Gastrocnemius medialis (tissue), 4 donors: ENCODE measurements around the gene RERE. TPM values are rescaled to one million over a fixed set of nuclear protein-coding genes. Genes with fewer than 3 reads are reported as not detected.
A peak's percentile ranks its signal among the peaks of the same experiment; 100 is the strongest.

Experiments used
- ATAC-seq, 2 donors: fragments of 150-250 bp; one replicate each; pipeline ENCODE4 v1.9.1; 2016
- DNase-seq, 2 donors: peaks; one replicate each; pipeline ENCODE4 v3.0.0-alpha.2; 2019
- H3K27ac ChIP-seq, 4 donors: fragments of 200-600 bp; sonication (generic); 1 replicate in 1 of 4; 2 replicates in 3 of 4; pipeline ENCODE4 v1.5.1; 2016 to 2018; ENCODE audit warnings: mild to moderate bottlenecking in 2 of 4, moderate library complexity in 1 of 4
- H3K27me3 ChIP-seq, 3 donors: fragments of 200-600 bp; sonication (generic) in 2 of 3; 1 replicate in 1 of 3; 2 replicates in 2 of 3; pipeline versions ENCODE4 v1.5.1 to v1.6.0; 2016 to 2019; ENCODE audit warnings: mild to moderate bottlenecking in 1 of 3, moderate library complexity in 1 of 3
- H3K36me3 ChIP-seq, 2 donors: fragments of 200-600 bp; sonication (generic) in 1 of 2; one replicate each; pipeline ENCODE4 v1.5.1; 2017 to 2018
- H3K4me1 ChIP-seq, 2 donors: fragments of 200-600 bp; sonication (generic) in 1 of 2; one replicate each; pipeline ENCODE4 v1.5.1; 2016 to 2017; ENCODE audit warnings: mild to moderate bottlenecking in 2 of 2
- H3K4me3 ChIP-seq, 4 donors: fragments of 200-600 bp; sonication (generic) in 3 of 4; 1 replicate in 1 of 4; 2 replicates in 3 of 4; pipeline ENCODE4 v1.5.1; 2016 to 2019; ENCODE audit warnings: mild to moderate bottlenecking in 2 of 4
- H3K9me3 ChIP-seq, 3 donors: fragments of 200-600 bp; sonication (generic) in 2 of 3; 1 replicate in 1 of 3; 2 replicates in 2 of 3; pipeline ENCODE4 v1.5.1; 2016 to 2019
- CTCF ChIP-seq, 5 experiments: fragments of 450-650 bp in 3 of 5; fragments of 200-600 bp in 2 of 5; sonication (generic) in 2 of 5; IDR thresholded peaks in 4 of 5; conservative IDR thresholded peaks in 1 of 5; 1 replicate in 4 of 5; 2 replicates in 1 of 5; pipeline ENCODE4 v1.5.1; 2016 to 2019; ENCODE audit warnings: antibody characterized with exemption in 5 of 5, mild to moderate bottlenecking in 3 of 5, moderate library complexity in 3 of 5
- POLR2A ChIP-seq, 2 donors: fragments of 450-650 bp; IDR thresholded peaks; one replicate each; pipeline ENCODE4 v1.6.1; 2017; ENCODE audit warnings: antibody characterized with exemption in 2 of 2, mild to moderate bottlenecking in 2 of 2, moderate library complexity in 2 of 2
- in situ Hi-C, 4 donors: fragments of 200-750 bp; cut with MboI; loops; one replicate each; pipeline versions ENCODE4 v1.15.0 to v1.8.0; 2017; ENCODE audit warnings: low sequenced_read_pairs in 4 of 4
- intact Hi-C: fragments of 100-400 bp; cut with DNase I; formaldehyde crosslinking; loops from one replicate; pipeline ENCODE4 v1.15.1; 2023; ENCODE audit warnings: low total_unique reads
- total RNA-seq, 4 donors: library from RNA; depleted of rRNA; stranded (reverse); fragments of >200 nt; gene quantifications; one replicate each; pipeline versions ENCODE4 v1.1.0 to v1.2.3, GENCODE V29; 2016

RERE gene
- total RNA-seq, 4 donors from 2014 or later: 60.8 to 106 (median 102) TPM

GRCh38 chr1:8370046-8370881, 447.2 kb downstream of the RERE start:
- TF ChIP-seq CTCF (IDR thresholded peaks at IDR 0.05 in 4 of 5, conservative IDR thresholded peaks at IDR 0.05 in 1 of 5): no peak
- no peak for TF ChIP-seq POLR2A (IDR thresholded peaks at IDR 0.05)
- in situ Hi-C loops: no loop called here
- H3K27me3 ChIP-seq: no peaks in the 10 kb centered on the region
- DNase-seq: peak in 1 of 2 donors; percentile 20
- peak overlapping the region in 3 of 4 donors; percentile 6 to 37 (median 30) for H3K4me3 ChIP-seq
- peak overlapping the region; percentile 90 to 95 (median 93) for H3K27ac ChIP-seq
- ATAC-seq: no peak
- peaks cover 100% of the 10 kb centered on the region in 2 donors for H3K4me1 ChIP-seq
- intact Hi-C loops: loop anchor here (5.0 to 10.0 kb wide), 2 partner anchors 332 to 445 kb away; partner anchors contain the start of gene RERE
- H3K36me3 ChIP-seq: no peaks in the 10 kb centered on the region
- H3K9me3 ChIP-seq: no peaks in the 10 kb centered on the region

GRCh38 chr1:8368956-8369639, 448.3 kb downstream of the RERE start:
- in situ Hi-C loops (no loop called here), intact Hi-C loops (no loop called here)
- peaks cover 0 to 9% of the 10 kb centered on the region in 2 donors for H3K36me3 ChIP-seq
- peak overlapping the region; percentile 90 to 95 (median 93) for H3K27ac ChIP-seq
- no peak for TF ChIP-seq POLR2A (IDR thresholded peaks at IDR 0.05)
- DNase-seq: peak in 1 of 2 donors; percentile 19
- no peak overlapping the region for H3K4me3 ChIP-seq
- no peaks in the 10 kb centered on the region for H3K27me3 ChIP-seq
- no peaks in the 10 kb centered on the region for H3K9me3 ChIP-seq
- ATAC-seq: no peak
- H3K4me1 ChIP-seq: peaks cover 100% of the 10 kb centered on the region in 2 donors

GRCh38 chr1:8367571-8368194, 449.8 kb downstream of the RERE start:
- H3K4me1 ChIP-seq: peaks cover 99 to 100% of the 10 kb centered on the region in 2 donors
- TF ChIP-seq CTCF (IDR thresholded peaks at IDR 0.05 in 4 of 5, conservative IDR thresholded peaks at IDR 0.05 in 1 of 5) (no peak), POLR2A (IDR thresholded peaks at IDR 0.05) (no peak)
- DNase-seq (peak in 1 of 2 donors; percentile 11), ATAC-seq (no peak)
- peaks cover 0 to 24% of the 10 kb centered on the region in 2 donors for H3K36me3 ChIP-seq
- in situ Hi-C loops: no loop called here
- H3K4me3 ChIP-seq: no peak overlapping the region
- intact Hi-C loops: no loop called here
- peak overlapping the region; percentile 90 to 95 (median 93) for H3K27ac ChIP-seq
- no peaks in the 10 kb centered on the region for H3K9me3 ChIP-seq
- H3K27me3 ChIP-seq: no peaks in the 10 kb centered on the region

GRCh38 chr1:8365661-8366362, 451.6 kb downstream of the RERE start:
- TF ChIP-seq POLR2A (IDR thresholded peaks at IDR 0.05) (no peak), CTCF (IDR thresholded peaks at IDR 0.05 in 4 of 5, conservative IDR thresholded peaks at IDR 0.05 in 1 of 5) (no peak)
- ATAC-seq (no peak), DNase-seq (peak in 1 of 2 donors; percentile 31)
- no peaks in the 10 kb centered on the region for H3K27me3 ChIP-seq
- no peaks in the 10 kb centered on the region for H3K9me3 ChIP-seq
- peaks cover 81% of the 10 kb centered on the region in 2 donors for H3K4me1 ChIP-seq
- H3K36me3 ChIP-seq: peaks cover 3 to 42% of the 10 kb centered on the region in 2 donors
- intact Hi-C loops: no loop called here
- H3K4me3 ChIP-seq: no peak overlapping the region
- in situ Hi-C loops: no loop called here
- H3K27ac ChIP-seq: peak overlapping the region; percentile 90 to 95 (median 93)
